GM21529 (cell line): ENCODE results near the gene DRD2.
A peak's percentile ranks its signal among the peaks of the same experiment; 100 is the strongest.

ENCODE experiments used
- ATAC-seq: cut with Tn5 transposase; IDR thresholded peaks from one replicate; pipeline ENCODE4 v1.9.1; 2021; ENCODE audit not compliant: unreplicated experiment

The DRD2 gene

DNA sequence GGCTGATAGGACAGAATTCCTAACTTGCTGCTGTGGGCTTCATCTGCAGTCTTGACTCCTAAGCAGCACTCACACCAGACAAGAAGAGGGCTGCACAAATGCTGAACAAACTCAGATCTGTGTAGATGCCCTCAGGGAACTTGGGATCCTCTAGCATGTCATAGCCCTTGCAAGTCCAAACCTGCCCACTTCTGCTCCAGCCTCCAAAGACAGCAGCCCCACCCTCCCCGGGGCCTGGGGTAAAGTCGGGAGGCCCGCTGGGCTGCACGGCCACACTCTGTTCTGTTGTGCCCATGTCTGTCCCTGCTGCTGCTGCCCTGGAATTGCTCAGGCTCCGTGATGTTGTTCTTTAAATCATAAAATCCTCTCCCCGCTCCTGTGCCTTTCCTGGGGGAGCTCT, 28.3 kb downstream of the DRD2 start:
- no peak for ATAC-seq

DNA sequence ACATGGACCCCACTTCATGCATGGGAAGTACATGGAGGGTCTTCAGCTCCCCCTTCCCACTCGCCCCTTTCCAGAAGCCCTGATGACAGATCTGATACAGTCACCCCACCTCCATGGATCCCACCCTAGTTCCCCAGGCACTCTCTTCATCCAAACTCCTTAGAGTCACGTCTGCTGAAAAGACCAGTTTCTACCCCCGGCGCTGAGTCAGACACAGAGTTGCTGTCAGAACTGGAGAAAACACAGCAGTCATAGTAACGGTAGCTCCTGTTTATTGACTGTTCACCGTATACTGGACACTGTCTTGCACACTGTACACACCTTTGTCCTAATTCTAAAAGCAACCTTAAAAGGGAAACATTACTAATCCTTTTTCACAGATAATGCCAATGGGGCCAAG, 29.1 kb downstream of the DRD2 start:
- peak; percentile 83 for ATAC-seq

DNA sequence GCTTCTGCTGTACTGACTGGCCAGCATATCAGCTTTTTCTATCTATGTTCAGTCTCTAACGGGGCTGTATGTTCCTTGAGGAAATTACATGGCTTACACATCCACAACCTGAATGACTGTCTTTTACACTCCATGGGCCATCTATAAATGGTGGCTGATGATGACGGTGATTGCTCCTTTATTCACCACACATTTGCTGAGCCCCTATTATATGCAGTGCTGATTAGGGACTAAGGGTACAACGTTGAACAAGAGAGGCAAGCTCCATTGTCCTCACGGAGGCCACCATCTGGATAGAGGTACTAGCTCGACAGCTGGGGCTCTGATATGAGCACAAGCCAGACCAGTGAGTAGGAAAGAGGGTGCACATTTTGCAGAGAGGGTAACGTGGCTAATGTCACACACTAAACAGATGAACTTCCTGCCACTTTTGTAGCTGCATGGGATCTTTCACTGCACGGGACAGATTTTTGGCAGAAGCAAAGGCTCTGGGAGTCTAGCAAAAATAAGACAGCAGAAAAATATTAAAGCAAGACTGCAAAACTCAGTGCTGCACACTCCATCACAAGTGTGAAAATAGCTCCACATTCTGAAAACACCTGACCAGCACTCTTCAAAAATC, 30.6 kb downstream of the DRD2 start:
- no peak for ATAC-seq

DNA sequence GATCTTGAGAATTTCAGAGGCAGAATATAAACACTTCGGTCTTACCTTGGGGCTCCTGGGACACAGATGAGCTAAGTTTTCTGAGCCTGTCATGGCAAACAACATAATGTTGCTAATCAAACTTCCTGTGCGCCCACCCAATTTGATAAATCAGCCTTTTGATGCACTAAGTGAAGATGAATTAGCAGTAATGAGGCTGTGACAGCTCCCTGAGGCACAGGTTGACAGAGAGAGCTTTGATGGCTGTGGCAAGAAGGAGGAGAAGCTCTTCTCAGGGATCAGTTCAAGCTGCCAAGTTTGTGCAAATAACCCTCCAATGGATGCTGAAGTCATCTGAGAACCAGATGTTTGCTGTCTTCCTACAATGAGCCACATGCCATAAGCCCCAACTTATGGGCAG, 34.4 kb downstream of the DRD2 start:
- ATAC-seq: no peak

DNA sequence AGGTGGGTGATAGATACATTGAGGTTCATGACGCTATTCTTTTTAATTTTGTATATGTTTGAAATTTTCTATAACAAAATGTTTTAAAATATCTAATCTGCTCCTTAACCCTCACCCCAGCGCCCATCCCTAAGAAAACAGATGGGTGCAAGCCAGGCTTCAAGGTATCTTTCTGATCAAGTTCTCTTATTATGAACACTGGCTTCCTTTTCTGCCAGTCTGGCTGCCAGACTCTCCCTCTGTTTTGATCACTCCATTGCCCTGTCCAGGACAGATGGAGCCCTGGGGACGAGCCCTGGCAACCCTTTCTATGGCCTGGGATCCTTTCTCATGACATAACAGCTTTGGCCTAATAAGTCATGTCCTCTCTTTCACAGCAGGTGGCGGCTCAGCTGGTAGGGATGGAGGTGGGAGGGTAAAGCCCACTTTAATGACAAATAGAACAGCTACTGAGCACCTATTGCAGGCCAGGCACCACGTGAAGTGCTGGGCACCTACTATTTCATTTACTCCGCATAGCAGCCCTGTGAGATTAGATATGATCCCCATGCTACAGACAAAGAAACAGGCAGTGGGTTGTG, 38.4 kb downstream of the DRD2 start:
- ATAC-seq: no peak

DNA sequence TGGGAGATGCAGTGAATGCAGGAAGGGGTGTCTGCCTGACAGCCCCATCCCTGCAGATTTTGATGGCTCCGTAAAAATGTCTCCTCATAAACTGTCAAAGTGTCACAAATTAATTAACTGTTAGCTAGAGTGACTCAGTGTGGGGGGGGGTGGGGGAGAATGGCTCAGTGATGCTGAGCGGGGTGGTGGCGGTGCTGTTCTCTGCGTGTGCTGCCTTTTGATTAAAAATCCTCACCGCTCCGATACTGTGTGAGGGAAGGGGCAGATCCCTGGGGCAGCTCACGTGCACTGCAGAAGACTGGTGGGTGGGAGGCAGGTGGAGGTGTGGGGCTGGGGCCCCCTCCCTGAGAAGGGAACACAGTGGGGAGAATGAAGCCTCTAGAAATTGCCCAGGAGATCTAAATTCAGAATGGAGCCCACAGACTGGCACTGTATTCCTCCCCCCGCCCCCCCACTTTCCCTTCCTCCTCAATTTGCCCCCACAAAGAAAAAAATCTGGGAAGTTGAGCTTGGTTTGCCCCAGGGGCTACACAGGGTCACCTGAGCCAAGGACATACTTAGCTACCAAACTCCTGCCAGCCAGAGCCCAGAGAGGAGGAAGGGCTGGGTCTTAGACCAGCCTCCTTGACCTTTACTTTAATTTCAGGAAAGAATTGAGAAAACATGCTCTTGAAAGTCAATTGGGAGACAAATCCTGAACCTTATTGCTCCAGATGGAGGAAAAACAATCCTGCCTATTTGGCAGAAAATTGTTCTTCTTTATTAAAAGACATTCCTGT, 39.8 kb downstream of the DRD2 start:
- no peak for ATAC-seq

DNA sequence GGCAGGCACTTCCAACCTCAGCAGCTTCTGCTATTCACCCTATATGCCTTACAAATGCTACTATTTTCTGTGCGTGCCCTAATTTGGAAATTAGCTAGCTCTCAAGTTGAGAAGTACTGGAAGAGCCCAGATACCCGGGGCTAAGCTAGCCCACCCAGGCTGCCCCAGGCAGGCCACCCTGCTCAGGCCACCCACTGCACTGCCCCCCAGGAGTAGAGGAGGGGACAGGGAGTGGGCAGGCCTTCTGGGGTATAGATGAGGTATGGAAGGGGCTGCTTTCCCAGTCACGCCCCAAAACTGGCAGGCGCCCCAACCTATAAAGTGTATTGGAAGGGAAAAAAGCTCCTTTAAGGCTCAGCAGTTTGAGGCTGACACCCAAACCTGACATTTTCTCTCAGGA, 43.5 kb downstream of the DRD2 start:
- ATAC-seq: no peak

DNA sequence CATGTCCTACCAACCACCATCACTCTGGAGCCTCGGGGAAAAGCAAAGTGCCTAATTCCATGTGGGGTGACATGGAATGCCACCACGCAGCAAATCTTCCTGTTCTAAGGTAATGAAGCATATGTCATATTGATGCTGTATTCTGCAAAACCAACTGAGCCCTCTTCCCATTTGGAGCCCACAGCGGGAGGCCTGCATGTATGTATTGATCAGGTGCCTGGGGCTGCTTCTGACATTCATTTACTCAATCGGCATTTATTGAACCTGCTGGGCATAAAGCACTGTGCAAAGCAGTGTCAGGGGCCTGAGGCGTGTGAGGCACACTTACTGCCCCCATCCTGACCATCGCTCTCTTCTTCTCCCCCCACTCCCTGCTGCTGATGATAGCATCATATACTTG, 48.5 kb downstream of the DRD2 start:
- ATAC-seq: no peak

DNA sequence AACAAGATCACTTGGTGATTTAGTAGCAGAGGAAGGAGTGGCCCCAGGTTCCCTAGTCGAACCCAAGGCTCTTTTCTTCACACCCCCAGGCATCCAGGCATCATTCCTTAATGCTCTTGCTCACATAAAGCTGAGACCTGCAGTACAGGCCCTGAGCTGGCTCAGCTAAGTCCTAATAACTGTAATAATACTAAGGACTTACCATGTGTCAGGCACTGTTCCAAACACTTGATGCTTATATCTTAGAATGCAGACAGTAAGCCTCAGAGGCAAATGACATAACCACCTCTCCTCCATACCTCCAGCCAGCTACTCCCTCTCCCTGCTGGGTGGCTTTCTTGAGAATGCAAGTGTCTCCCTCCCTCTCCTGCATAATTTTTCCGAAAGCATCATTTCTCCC, 54.4 kb downstream of the DRD2 start:
- no peak for ATAC-seq

DNA sequence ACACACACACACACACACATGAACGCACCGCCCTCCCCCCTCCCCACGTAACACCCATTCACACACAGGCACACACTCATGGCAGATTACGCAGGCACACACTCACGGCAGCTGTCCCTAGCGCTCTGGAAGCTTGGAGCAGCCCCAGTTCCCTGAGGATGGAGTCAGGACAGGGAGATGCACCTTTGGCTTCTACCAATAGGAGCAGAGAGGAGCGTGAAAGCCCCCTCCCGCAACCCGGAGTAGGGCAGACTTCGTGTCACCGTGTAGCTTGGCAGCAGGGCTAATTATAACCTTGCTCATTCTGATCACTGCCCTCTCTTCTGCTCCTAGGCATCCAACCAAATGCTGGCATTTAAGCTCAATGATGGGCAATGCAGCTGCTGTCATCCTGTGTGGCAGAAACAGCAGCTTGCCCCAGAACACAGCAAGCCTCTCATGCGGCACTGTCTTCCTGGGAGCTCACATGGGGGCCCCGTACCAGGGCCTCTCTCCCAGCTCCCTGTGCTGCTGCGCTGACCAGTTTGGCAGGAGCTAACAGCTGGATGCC, 55.7 kb downstream of the DRD2 start:
- ATAC-seq: no peak

DNA sequence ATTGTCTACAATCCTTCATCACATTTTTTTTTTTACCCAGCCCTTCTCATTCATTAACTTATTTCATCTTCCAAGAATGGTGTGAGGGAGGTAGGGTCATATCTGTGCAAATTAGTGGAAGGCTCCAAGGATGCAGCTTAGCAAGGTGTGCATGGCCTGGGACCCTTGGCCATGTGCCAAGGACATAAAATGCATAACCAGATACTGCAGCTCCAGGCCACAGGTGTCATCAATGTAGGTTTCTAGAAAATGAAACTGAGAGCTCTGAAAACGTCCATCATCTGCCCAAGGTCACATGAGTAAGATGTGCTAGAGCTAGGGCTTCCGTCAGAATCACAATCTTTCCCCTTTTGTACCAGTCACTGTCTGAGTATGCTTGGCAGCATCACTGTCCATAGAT, 57.8 kb downstream of the DRD2 start:
- ATAC-seq: no peak

DNA sequence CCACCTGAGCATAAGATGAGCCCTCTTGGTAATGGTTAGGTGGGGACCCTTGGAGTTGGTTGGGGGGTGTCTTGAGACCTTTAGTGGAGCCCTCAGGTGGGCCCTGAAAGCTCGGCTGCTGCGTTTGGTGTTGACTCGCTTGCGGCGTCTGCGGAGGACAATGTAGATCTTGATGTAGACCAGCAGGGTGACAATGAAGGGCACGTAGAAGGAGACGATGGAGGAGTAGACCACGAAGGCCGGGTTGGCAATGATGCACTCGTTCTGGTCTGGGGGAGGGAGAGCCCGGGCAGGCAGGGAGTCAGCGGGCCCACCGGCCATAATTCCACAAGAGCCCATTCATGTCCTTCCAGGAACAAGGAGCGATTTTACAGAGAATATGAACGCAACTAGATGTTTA, 59.9 kb downstream of the DRD2 start:
- no peak for ATAC-seq

DNA sequence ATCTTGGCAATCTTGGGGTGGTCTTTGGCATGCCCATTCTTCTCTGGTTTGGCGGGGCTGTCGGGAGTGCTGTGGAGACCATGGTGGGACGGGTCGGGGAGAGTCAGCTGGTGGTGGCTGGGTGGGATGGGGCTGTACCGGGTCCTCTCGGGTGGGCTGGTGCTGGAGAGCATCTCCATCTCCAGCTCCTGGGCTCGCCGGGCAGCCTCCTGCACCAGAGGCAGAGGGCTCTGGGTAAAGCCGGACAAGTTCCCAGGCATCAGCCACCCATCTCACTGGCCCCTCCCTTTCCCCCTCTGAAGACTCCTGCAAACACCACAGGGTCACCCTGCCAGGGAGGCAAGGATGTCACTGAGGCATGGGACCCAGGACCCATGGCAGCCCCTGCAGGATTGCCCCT, 62.5 kb downstream of the DRD2 start:
- no peak for ATAC-seq

DNA sequence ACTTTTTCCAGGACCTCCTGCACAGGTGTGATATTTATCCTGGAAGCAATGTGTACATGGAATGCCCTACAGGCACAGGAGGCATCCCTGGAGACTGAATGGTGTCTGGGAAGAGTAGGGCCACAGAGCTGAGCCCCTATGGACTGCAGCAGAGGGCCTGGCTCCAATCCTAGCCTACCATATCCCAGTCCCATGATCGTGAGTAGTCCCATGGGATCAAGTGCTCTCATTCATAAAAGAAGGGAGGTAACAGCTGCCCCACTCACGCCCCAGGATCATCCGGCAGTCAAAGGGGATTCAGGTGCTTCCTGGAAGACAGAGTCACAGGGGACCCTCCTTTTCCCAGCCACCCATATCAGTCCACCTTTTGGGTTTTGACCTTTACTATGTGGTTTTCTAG, 63.7 kb downstream of the DRD2 start:
- ATAC-seq: no peak

DNA sequence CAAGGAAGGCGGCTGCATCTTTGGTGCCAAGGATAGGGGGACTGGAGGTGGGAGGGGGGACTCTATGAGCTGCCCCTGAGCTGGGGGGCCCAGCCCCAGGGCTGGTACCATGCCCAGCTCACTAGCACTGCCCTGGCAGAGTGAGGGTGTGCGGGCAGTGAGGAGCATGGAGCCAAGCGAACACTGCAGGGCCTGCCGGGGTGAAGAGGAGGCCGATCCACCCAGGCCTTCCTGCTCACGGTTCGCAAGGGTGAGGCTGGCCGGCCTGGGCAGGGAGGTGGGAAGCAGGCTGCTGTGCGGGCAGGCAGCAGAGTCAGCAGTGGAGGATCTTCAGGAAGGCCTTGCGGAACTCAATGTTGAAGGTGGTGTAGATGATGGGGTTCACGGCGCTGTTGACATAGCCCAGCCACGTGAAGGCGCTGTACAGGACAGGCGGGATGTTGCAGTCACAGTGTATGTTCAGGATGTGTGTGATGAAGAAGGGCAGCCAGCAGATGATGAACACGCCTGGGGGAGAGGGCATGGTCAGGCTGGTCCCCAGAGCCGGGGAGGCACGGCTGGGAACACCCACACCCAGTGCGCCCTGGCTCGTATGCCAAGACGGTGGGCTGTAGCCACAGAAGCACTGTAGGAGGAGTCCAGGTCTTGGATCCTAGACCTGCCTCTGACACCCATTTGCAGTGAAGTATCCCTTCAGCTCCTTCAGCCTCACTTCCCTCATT, 64.6 kb downstream of the DRD2 start:
- ATAC-seq: no peak

DNA sequence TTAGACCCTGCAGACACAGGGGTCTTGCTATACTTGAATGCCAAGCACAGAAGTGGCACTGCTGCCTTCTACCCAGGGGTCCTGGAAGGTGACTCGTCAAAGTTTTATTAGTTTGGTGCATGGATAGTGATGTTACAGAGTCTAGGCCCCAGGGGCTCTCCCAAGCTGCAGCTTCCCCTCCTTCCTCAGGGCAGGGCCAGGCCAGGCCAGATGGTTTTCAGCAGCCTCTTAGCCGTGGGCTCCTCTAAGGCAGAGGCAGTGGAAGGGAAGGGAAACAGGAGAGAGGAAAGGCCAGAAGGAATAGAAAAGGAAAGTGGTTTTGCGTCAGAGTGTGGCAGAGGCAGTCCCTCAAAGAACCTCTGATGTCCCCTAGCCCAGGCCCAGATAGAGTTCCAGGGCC, 65.7 kb downstream of the DRD2 start:
- ATAC-seq: no peak

DNA sequence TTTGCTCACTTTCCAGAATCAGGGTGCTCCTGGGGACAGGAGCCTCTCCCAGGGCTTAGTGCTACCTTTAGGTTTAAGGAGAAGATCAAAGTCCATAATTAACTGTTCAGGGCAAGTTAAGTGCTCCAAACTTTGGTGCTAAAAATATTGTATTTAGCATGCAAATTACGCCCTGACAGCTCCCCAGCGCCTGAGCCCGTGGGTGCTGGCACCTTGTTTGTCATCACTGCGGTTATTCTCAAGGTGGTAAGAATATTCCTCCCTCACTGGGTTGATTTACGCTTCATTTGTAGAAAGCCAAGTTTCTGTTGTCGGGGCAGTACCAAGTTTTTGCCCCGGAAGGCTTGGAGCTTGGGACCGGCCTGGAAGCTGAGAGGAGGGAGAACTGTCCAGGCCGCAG, 66.3 kb downstream of the DRD2 start:
- ATAC-seq: no peak

DNA sequence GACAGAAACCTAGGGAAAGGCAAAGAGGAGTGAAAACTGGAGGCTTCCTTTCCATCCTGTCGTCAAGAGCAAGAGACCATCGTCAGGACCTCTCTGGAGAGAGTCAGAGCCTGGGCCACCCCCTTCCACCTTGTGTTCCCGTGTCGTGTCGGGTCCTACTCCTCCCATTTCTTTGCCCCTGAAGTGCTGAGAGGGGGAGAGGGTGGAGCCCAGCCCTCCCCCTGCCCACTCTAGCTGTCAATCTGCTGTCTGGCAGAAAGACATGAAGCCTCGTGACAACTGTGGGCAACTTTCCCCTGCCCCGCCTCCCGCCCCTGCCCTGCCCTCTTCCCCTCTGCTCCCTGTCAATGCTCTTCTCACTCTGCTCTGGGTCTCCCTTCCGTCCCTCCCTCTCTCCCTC, 67.0 kb downstream of the DRD2 start:
- no peak for ATAC-seq

DNA sequence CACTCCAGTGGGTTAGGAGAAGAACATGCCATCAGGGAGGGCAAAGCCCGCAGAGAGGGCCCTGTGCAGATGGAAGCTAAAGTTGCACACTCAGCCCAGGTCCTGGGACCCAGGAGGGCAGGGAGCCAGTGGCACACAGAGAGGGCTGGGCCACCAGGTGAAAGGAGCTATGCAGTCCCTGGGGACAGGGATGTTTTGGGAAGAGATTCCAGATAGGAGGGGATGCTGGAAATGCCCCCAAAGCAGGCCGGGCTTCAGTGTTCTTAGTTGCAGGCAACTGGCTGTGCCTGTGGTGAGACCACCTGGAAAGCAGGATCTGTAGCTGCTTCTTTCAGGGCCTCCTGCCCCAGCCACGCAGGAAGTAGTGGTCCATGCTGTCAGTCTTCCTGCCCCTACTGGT, 68.0 kb downstream of the DRD2 start:
- no peak for ATAC-seq

DNA sequence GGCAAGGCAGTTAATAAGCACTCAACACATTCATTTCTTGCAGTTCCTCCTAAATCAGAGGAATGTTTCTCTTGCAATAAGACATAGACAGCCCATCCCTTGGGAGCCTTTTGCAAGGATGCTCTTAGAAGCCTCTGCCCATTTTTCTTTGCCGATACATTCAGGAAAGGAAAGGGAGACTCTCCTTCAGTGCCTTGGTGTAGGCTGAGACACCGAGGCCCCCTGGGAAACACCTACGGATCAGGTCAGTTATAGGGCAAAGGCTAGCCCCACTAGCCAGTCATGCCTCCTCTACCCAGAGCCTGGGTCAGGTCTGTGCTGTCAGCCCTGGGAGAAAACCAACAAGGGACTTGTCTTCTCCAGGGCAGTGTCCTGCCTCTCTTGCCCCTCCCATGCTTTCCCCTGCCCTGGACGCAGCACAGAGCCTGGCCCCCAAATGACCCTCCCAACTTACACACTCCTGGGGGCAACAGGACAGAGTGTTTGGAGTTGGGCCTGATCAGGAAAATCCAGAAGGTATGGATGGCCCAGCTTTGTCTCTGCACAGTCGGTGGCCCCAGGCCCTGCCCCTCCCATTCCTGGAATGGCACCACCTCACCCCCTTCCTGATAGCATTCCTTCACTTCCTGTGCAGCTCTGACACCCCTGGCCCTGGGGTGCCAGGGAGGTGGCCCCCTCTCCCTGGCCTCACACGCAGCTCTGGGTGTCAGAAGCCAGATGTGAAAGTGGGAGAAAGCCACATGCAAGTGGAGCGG, 69.3 kb downstream of the DRD2 start:
- no peak for ATAC-seq

DNA sequence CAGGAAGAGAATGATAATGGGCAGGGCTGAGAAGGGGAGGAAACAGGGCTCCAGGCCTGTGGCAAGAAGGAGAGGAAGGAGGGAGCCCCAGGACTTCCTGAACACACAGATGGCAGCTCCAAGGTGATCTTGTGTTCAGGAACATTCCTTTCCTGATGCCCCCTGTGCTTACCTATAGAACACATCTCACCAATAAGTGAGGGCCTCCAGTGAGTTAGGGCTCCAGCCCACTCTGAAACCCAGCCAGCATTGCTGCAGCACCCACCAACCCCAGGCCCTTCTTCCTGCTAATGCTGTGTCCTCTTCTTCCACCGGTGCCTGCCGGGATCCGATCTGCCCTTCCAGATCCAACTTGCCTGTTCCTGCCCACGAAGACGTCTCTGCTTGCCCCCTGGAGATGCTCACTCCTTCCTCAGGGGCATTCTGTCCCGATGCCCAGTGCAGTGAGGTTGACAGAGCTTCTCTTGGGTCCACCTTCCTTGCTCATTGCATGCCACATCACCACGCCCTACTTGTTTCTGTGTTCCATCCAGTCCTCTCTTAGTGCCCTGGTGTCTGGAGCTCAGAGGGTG, 70.3 kb downstream of the DRD2 start:
- ATAC-seq: no peak
